Small intestine (tissue), 7 donors: ENCODE data around the gene PSMA6. TPM values are rescaled to one million over a fixed set of nuclear protein-coding genes. Genes with fewer than 3 reads are reported as not detected.
A peak's percentile ranks its signal among the peaks of the same experiment; 100 is the strongest.
"Not testable (repeated sequence)": the region's sequence is repeated elsewhere in the genome, so short reads cannot be mapped to it uniquely, and the experiment has no call there.

ENCODE experiments used
- DNase-seq, 2 donors: peaks; one replicate each; pipeline versions ENCODE4 v3.0.0 to v3.0.0-alpha.2; 2013
- FAIRE-seq: peaks from 2 replicates; lab custom pipeline; 2012; peaks lifted over from hg19 to GRCh38; lab: Jason Lieb, UNC
- H3K27ac ChIP-seq, 3 donors: one replicate each; pipeline ENCODE4 v1.5.1; 2013; ENCODE audit warnings: low read length in 2 of 3, mild to moderate bottlenecking in 2 of 3, control low read depth in 1 of 3, inconsistent platforms in 1 of 3, low read depth in 1 of 3, moderate library complexity in 1 of 3
- H3K27me3 ChIP-seq, 3 donors: one replicate each; pipeline ENCODE4 v1.6.1; 2013; ENCODE audit warnings: low read length in 3 of 3, inconsistent platforms in 1 of 3; ENCODE audit not compliant: control insufficient read depth in 3 of 3, insufficient read depth in 3 of 3
- H3K36me3 ChIP-seq, 3 donors: one replicate each; pipeline ENCODE4 v1.6.1; 2013; ENCODE audit warnings: low read length in 3 of 3, inconsistent platforms in 1 of 3, low read depth in 1 of 3, mild to moderate bottlenecking in 1 of 3, moderate library complexity in 1 of 3; ENCODE audit not compliant: control insufficient read depth in 3 of 3, insufficient read depth in 2 of 3
- H3K4me1 ChIP-seq, 3 donors: one replicate each; pipeline ENCODE4 v1.6.1; 2013; ENCODE audit warnings: low read length in 2 of 3, inconsistent platforms in 1 of 3, low read depth in 1 of 3, mild to moderate bottlenecking in 1 of 3, moderate library complexity in 1 of 3; ENCODE audit not compliant: control insufficient read depth in 3 of 3, insufficient read depth in 2 of 3
- H3K4me3 ChIP-seq, 3 donors: one replicate each; pipeline ENCODE4 v1.5.1; 2013; ENCODE audit warnings: low read length in 3 of 3, control low read depth in 1 of 3, inconsistent platforms in 1 of 3, low read depth in 1 of 3, mild to moderate bottlenecking in 1 of 3, moderate library complexity in 1 of 3
- H3K9me3 ChIP-seq, 2 donors: one replicate each; pipeline ENCODE4 v1.6.1; 2013; ENCODE audit warnings: low read depth in 1 of 2, low read length in 1 of 2; ENCODE audit not compliant: control insufficient read depth in 2 of 2, insufficient read depth in 1 of 2
- WGBS, 3 donors: extraction: QIAGEN DNeasy Blood & Tissue Kit; methylation state at CpG; one replicate each; pipeline ENCODE4 v1.1.7; 2013; 5-methylcytosine and 5-hydroxymethylcytosine counted together
- polyA plus RNA-seq, 4 donors: library from polyadenylated mRNA; stranded (reverse) in 3 of 4; unstranded in 1 of 4; fragments of 200-250 nt in 3 of 4; fragments of 120-200 nt in 1 of 4; gene quantifications; one replicate each; pipeline versions ENCODE4 v1.2.1 to v1.2.3, GENCODE V29; 2013
- donor health status: healthy with polysubstance abuse.
- donor health status: control.
- donor health status: control.
- donor health status: Bipolar disorder and iron deficiency.
- donor health status: healthy.

PSMA6 gene
- polyA plus RNA-seq, 4 donors: 165 to 288 (median 266) TPM

DNA sequence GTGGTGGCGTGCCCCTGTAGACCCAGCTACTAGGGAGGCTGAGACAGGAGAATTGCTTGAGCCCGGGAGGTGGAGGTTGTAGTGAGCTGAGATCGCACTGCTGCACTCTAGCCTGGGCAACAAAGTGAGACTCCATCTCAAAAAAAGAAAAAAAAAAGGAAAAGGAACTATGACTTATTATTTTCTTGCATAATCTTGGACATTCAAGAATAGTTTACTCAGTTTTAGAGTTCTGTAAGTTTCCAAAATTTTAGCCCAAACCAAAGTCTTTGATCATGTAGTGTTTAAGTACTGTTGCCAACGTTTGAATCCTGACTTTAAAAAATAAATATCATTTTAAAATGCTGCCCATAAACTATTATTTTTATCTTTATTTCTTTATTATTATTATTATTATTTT is 6.2 kb downstream of the PSMA6 start:
- 82 to 83% (median 83%) methylated on average over 4 of the region's 4 CpGs for WGBS, 3 donors
- FAIRE-seq: no peak
- H3K4me1 ChIP-seq: peaks cover 3 to 11% (median 7%) of the 10 kb centered on the region in 3 donors

DNA sequence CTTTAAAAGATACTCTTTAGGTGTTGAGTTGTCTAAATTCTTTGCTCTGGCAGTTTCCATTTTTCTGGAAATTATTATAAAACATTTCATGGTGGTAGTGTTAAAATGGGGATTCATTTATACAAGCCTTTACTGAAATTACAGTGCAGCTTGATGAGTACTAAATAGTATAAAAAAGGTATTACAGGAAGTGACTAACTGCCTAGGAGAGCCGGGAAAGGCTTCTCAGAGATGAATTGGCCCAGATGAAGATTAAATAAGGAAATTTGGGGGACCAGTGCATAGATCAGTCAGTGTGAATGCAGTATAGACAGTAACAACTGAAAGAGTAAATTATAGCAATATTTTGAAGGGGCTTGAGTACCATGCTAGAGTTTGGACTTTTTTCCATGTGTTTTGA is 7.5 kb downstream of the PSMA6 start:
- no peaks in the 10 kb centered on the region for H3K27me3 ChIP-seq
- FAIRE-seq (no peak), DNase-seq (no peak)
- peak overlapping the region in 1 of 3 donors; percentile 11 for H3K27ac ChIP-seq
- WGBS, 3 donors: 38 to 68% (median 55%) methylated on average over 1 of the region's 1 CpG
- no peak overlapping the region for H3K4me3 ChIP-seq
- H3K4me1 ChIP-seq: peaks cover 3 to 8% (median 4%) of the 10 kb centered on the region in 3 donors
- peaks cover 0 to 15% (median 0%) of the 10 kb centered on the region in 3 donors for H3K36me3 ChIP-seq
- H3K9me3 ChIP-seq: peaks cover 0 to 2% of the 10 kb centered on the region in 2 donors

More for the DNA sequence above, 6.2 kb downstream of the PSMA6 start:
- Histone ChIP-seq H3K27ac (no peak overlapping the region), H3K36me3 (peaks cover 0 to 13% (median 0%) of the 10 kb centered on the region in 3 donors), H3K4me3 (no peak overlapping the region), H3K27me3 (no peaks in the 10 kb centered on the region), H3K9me3 (peaks cover 0 to 2% of the 10 kb centered on the region in 2 donors)
- DNase-seq: no peak

DNA sequence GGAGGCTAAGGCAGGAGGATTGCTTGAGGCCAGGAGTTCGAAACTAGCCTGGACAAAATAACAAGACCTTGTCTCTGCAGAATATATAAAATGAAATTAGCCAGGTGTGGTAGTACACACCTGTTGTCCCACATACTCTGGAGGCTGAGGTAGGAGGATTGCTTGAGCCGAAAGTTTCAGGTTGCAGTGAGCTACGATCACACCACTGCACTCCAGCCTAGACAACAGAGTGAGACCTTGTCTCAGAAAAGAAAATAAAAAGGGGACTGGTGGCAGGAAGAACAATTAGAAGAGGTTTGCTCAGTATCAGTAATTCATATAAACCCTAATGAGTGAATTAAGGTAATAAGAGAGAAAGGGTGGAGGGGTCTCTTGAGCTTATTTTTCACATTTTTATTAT is 8.0 kb downstream of the PSMA6 start:
- FAIRE-seq: no peak
- peaks cover 0 to 8% (median 3%) of the 10 kb centered on the region in 3 donors for H3K4me1 ChIP-seq
- WGBS, 3 donors: 82 to 96% (median 86%) methylated on average over 3 of the region's 3 CpGs
- no peak overlapping the region for H3K4me3 ChIP-seq
- no peaks in the 10 kb centered on the region for H3K27me3 ChIP-seq
- H3K9me3 ChIP-seq: peaks cover 0 to 2% of the 10 kb centered on the region in 2 donors
- H3K27ac ChIP-seq: peak overlapping the region in 1 of 3 donors; percentile 11
- DNase-seq: no peak
- H3K36me3 ChIP-seq: peaks cover 0 to 13% (median 0%) of the 10 kb centered on the region in 3 donors

DNA sequence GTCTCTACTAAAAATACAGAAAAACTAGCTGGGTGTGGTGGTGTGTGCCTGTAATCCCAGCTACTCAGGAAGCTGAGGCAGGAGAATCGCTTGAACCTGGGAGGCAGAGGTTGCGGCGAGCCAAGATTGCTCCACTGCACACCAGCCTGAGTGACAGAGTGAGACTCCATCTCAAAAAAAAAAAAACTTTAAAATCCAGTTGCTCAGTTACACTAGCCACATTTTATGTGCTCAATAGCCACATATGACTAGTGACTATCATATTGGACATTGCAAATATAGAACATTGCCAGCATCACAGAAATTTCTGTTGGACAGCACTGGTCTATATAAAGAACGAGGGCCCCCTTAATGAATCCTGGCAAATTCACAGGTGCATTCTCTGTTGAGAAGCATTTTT is 9.2 kb downstream of the PSMA6 start:
- H3K36me3 ChIP-seq: peaks cover 0 to 14% (median 0%) of the 10 kb centered on the region in 3 donors
- H3K27me3 ChIP-seq, FAIRE-seq, H3K9me3 ChIP-seq, DNase-seq, H3K4me1 ChIP-seq, H3K4me3 ChIP-seq, H3K27ac ChIP-seq: not testable (repeated sequence)
- 72 to 83% (median 83%) methylated on average over 4 of the region's 4 CpGs for WGBS, 3 donors

DNA sequence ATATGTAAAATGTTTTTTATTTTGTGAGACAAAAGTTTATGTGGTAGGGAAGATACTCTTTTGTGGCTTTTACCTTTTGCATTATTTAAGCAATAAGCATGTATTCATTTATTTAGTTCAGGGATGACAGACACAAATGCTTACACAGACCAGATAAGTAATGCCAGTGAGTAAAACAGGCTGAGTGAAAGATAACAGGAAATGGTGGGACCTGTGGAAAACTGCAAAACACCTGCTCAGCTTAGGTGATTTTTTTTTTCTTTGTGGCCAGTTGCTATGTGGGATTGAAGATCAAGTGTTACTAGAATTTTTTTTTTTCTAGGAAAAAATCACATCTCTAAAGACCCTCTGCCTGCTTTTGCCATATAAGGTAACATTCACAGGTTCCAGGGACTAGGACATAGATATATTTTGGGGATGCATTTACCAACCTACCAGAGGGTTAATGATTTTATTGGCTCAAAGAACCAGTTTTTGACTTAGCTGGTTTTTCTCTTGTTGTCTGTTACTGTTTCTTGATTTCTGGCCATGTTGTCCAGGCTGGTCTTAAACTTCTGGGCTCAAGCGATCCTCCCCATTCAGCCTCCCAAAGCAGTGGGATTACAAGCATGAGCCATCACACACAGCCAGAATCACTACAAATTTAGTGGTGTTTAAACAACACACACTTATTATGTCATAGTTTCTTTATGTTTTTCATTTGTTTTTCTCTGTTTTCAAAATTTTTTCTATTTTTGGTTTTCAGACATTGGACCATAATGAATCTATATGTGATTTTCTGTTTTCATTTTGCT is 9.8 kb downstream of the PSMA6 start:
- Histone ChIP-seq H3K4me3 (no peak overlapping the region), H3K27me3 (no peaks in the 10 kb centered on the region), H3K36me3 (peaks cover 0 to 16% (median 0%) of the 10 kb centered on the region in 3 donors), H3K9me3 (peaks cover 0 to 2% of the 10 kb centered on the region in 2 donors), H3K4me1 (peaks cover 0 to 8% (median 0%) of the 10 kb centered on the region in 3 donors), H3K27ac (no peak overlapping the region)
- FAIRE-seq (no peak), DNase-seq (no peak)
- 91 to 100% (median 96%) methylated on average over 1 of the region's 1 CpG for WGBS, 3 donors

DNA sequence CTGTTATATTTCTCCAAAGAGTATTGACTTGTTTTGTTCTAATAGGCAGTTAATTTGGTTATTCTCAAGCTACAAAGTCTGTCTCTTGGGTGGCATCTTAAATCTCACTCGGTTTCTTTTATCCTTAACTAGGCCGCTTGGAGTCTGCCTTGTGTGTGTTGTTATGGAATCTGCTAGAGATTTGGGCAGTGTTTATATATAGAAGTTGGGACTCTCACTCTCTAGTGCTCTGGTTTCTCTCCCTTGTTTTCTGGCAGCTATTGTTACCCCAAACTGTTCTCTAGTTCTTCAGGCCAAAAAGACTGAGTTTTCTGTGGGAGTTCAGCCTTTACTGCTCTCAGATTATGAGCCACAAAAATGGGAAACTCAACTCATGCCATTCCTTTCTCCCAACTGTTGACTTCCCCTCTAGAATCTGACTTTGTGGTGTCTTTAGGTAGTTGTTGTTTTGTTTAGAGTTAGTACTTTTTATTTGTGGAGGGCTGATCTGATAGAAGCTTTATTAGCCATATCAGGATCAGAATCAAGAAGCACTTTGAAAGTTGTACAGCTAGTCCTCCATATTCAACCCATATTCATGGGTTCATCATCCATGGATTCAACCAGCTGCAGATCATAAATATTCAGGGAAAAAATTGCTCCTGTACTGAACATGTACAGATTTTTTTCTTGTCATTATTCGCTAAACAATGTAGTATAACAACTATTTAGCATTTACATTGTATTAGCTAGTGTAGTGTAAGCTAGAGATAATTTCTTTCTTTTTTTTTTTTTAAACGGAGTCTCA is 11.2 kb downstream of the PSMA6 start:
- DNase-seq (no peak), FAIRE-seq (no peak)
- peaks cover 0 to 8% (median 0%) of the 10 kb centered on the region in 3 donors for H3K4me1 ChIP-seq
- no peaks in the 10 kb centered on the region for H3K27me3 ChIP-seq
- H3K36me3 ChIP-seq: peaks cover 0 to 16% (median 0%) of the 10 kb centered on the region in 3 donors
- no peak overlapping the region for H3K27ac ChIP-seq
- 93 to 95% (median 95%) methylated on average over 4 of the region's 4 CpGs for WGBS, 3 donors
- H3K9me3 ChIP-seq: peaks cover 0 to 2% of the 10 kb centered on the region in 2 donors
- no peak overlapping the region for H3K4me3 ChIP-seq

DNA sequence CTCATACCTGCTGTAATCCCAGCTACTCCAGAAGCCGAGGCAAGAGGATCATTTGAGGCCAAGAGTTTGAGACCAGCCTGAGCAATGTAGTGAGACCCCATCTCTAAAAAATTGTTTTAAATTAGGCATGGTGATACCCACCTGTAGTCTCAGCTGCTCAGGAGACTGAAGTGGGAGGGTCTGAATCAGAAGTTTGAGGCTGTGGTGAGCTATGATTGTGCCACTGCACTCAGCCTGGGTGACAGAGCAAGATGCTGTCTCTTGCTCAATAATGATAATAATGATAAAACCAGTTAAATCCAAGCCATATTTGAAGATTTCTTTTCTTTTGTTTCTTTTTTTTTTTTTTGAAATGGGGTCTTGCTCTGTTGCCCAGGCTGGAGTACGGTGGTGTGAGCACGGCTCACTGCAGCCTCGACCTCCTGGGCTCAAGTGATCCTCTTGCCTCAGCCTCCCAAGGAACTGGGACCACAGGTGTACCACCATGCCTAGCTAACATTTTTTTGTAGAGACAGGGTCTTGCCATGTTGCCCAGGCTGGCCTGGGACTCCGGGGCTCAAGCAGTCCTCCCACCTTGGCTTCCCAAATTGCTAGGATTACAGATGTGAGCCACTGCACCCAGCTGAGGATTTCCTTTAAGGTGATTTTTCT is 12.8 kb downstream of the PSMA6 start:
- DNase-seq (no peak), FAIRE-seq (no peak)
- Histone ChIP-seq H3K4me1 (peaks cover 0 to 5% (median 0%) of the 10 kb centered on the region in 3 donors), H3K9me3 (peaks cover 0 to 2% of the 10 kb centered on the region in 2 donors), H3K36me3 (peaks cover 0 to 20% (median 6%) of the 10 kb centered on the region in 3 donors), H3K27me3 (no peaks in the 10 kb centered on the region), H3K27ac (no peak overlapping the region), H3K4me3 (no peak overlapping the region)
- 96 to 97% (median 97%) methylated on average over 5 of the region's 5 CpGs for WGBS, 3 donors

DNA sequence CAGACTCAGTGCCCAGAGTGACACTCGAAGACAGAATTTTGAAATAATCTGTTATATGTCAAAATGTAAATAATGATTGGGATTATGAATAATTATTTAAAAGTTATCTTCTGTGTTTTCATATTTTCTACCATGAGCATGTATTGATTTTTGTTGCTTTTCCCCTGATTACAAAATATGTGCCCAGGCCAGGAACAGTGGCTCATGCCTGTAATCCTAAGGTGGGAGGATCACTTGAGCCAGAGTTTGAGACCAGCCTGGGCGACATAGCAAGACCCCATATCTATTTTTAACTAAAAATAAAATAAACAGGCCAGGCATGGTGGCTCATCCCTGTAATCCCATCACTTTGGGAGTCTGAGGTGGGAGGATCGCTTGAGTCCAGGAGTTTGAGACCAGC is 13.5 kb downstream of the PSMA6 start:
- Histone ChIP-seq H3K27ac (no peak overlapping the region), H3K4me3 (no peak overlapping the region), H3K36me3 (peaks cover 2 to 24% (median 8%) of the 10 kb centered on the region in 3 donors), H3K9me3 (peaks cover 0 to 2% of the 10 kb centered on the region in 2 donors), H3K4me1 (peaks cover 0 to under 1% (median 0%) of the 10 kb centered on the region in 3 donors), H3K27me3 (no peaks in the 10 kb centered on the region)
- 88 to 93% (median 89%) methylated on average over 3 of the region's 3 CpGs for WGBS, 3 donors
- FAIRE-seq (no peak), DNase-seq (no peak)
